ENCODE measurements around the gene NLRP3. TPM values are rescaled to one million over a fixed set of nuclear protein-coding genes. Genes with fewer than 3 reads are reported as not detected.

Gene NLRP3
- total RNA-seq, 1 experiment from 2014 or later = not detected

- no peak overlapping the region for H2AFZ ChIP-seq (ENCODE audit: low read length)
These were observed 28.9 kb upstream of the NLRP3 start for GRCh38 chr1:247387096-247387495.

More at GRCh38 chr1:247387096-247387495, 28.9 kb upstream of the NLRP3 start:
- H3K4me1 Mint-ChIP-seq = peaks cover 27 to 39% of the 10 kb centered on the region in 2 experiments
- Histone ChIP-seq H2BK5ac (ENCODE audit: insufficient read length, low read length) (no peak overlapping the region), H3K23me2 (ENCODE audit: insufficient read length, low read depth, low read length, poor library complexity, severe bottlenecking) (no peaks in the 10 kb centered on the region), H3K9ac (ENCODE audit: extremely low read depth, insufficient read length, low read length) (no peak overlapping the region), H4K8ac (replicated peaks; ENCODE audit: insufficient read length, low read depth, low read length) (no peak overlapping the region), H2AK5ac (ENCODE audit: insufficient read length, low read length) (no peak overlapping the region), H4K91ac (ENCODE audit: insufficient read length, low read depth, low read length) (no peak overlapping the region), H3K9me3 (ENCODE audit: control insufficient read depth, low read depth, low read length) (peaks cover 12% of the 10 kb centered on the region), H3K79me1 (ENCODE audit: insufficient read depth, low read depth, low read length, poor library complexity, severe bottlenecking) (no peaks in the 10 kb centered on the region), H4K20me1 (ENCODE audit: control insufficient read depth, insufficient read depth, insufficient read length) (no peaks in the 10 kb centered on the region), H3K27ac (ENCODE audit: insufficient read length, low read depth, low read length) (no peak overlapping the region), H3K4me1 (ENCODE audit: insufficient read depth, low read length) (peaks cover 3% of the 10 kb centered on the region), H2BK15ac (ENCODE audit: low read depth, low read length) (no peak overlapping the region), H3K14ac (ENCODE audit: insufficient read depth, low read length) (no peak overlapping the region), H2BK20ac (ENCODE audit: low read depth, low read length, poor library complexity, severe bottlenecking) (no peak overlapping the region), H3K56ac (ENCODE audit: insufficient read length, low read depth, low read length) (no peak overlapping the region), H2BK12ac (ENCODE audit: insufficient read length, low read depth, low read length) (no peak overlapping the region), H3K27me3 (ENCODE audit: insufficient read depth, low read length) (no peaks in the 10 kb centered on the region), H4K5ac (ENCODE audit: insufficient read length, low read depth, low read length) (no peak overlapping the region), H3K4me2 (ENCODE audit: insufficient read depth, insufficient read length, low read length) (no peak overlapping the region), H2BK120ac (ENCODE audit: low read depth, low read length, poor library complexity, severe bottlenecking) (no peak overlapping the region), H3K79me2 (ENCODE audit: insufficient read depth, low read length) (no peaks in the 10 kb centered on the region), H3K18ac (ENCODE audit: insufficient read length, low read depth, low read length) (no peak overlapping the region), H3K4ac (ENCODE audit: low read depth, low read length) (no peak overlapping the region), H3T11ph (ENCODE audit: low read length) (no peak overlapping the region), H3K23ac (ENCODE audit: insufficient read length, low read depth, low read length) (no peak overlapping the region)
- no peak for TF ChIP-seq CTCF (conservative IDR thresholded peaks at IDR 0.05)
- no peak for DNase-seq
- WGBS (ENCODE audit: extremely low coverage, insufficient read length, low lambda C conversion rate) = no CpG with 5 or more reads among the region's 4 CpGs
- H3K27me3 Mint-ChIP-seq (ENCODE audit: low read depth) = peaks cover 21% of the 10 kb centered on the region
- no peak overlapping the region for H3K4me3 Mint-ChIP-seq
- H3K36me3 Mint-ChIP-seq (ENCODE audit: insufficient read depth in 1 of 3, low read depth in 3 of 3) = peaks cover 0 to 23% (median 15%) of the 10 kb centered on the region in 3 experiments; a peak in 5 of 7 replicates
- peak overlapping the region in 2 of 3 experiments; percentile 19 to 90; a peak in 3 of 7 replicates for H3K27ac Mint-ChIP-seq
- peaks cover 17 to 20% of the 10 kb centered on the region in 2 experiments for H3K9me3 Mint-ChIP-seq

Data from H9 (cell line).